ENCODE results near the gene ABCA3.

ABCA3 gene

DNA sequence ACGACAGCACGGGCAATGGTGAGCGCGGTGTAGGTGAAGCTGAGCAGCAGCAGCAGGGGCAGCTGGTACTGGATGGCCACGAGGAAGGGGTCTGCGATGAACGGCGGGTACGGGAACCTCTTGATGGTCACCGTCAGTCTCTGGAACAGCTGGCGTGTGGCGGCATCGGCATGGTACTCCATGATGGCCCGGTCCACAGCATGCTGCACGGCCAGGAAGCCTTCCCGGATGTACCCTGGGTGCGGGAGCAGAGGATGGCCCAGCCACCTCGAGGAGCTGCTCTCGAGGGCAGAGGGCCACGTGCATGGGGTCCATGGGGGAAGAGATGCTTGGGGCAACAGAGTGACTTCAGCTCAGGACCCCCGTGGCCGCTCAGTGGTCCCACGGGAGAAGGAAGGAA is 20.9 kb downstream of the ABCA3 start:
- TF ChIP-seq, protein P1, sequence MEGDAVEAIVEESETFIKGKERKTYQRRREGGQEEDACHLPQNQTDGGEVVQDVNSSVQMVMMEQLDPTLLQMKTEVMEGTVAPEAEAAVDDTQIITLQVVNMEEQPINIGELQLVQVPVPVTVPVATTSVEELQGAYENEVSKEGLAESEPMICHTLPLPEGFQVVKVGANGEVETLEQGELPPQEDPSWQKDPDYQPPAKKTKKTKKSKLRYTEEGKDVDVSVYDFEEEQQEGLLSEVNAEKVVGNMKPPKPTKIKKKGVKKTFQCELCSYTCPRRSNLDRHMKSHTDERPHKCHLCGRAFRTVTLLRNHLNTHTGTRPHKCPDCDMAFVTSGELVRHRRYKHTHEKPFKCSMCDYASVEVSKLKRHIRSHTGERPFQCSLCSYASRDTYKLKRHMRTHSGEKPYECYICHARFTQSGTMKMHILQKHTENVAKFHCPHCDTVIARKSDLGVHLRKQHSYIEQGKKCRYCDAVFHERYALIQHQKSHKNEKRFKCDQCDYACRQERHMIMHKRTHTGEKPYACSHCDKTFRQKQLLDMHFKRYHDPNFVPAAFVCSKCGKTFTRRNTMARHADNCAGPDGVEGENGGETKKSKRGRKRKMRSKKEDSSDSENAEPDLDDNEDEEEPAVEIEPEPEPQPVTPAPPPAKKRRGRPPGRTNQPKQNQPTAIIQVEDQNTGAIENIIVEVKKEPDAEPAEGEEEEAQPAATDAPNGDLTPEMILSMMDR (IDR thresholded peaks at IDR 0.05; ENCODE audit: borderline replicate concordance, control extremely low read depth, extremely low read depth, insufficient read depth, missing control alignments), result no peak
- in situ Hi-C loops (cut with MboI; ENCODE audit: low sequenced_read_pairs, unreplicated experiment), result no loop called here
- DNase-seq (ENCODE audit: low spot score), result no peak

DNA sequence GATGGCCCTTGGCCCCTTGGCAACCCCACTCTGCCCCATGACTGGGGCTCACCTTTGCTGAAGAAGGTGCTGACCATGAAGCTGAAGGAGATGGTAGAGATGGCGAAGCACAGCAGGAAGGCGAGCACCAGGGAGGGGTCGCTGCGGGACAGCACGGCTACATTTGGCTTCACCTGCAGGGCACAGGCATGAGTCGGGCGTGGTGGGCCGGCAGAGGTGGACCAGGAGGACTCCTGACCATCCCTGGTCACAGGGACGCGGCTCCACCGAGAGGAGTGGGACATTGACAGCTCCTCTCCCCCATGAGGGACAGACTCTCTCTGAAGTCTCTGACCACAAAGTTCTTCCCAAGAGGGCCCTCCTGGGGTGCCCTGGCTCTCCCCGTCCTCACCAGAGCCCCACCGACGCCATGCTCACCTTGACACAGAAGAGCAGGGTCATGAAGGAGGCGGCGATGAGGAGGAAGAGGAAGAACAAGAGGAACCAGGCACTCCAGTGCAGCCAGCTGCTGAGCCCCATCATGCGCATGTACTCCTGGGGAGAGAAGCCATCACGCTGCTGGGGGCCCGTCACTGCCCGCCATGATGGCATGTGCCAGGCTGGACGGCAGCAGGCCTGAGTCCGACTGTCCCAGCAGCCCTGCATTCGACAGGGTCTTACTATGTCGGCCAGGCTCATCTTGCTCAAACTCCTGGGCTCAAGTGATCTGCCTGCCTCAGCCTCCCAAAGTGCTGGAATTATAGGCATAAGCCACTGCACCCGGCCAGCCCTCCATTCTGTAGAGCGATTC is 23.1 kb downstream of the ABCA3 start:
- no peak for DNase-seq (ENCODE audit: low spot score)
- in situ Hi-C loops (cut with MboI; ENCODE audit: low sequenced_read_pairs, unreplicated experiment), result no loop called here
- TF ChIP-seq, protein P1 (IDR thresholded peaks at IDR 0.05; ENCODE audit: borderline replicate concordance, control extremely low read depth, extremely low read depth, insufficient read depth, missing control alignments), result no peak

DNA sequence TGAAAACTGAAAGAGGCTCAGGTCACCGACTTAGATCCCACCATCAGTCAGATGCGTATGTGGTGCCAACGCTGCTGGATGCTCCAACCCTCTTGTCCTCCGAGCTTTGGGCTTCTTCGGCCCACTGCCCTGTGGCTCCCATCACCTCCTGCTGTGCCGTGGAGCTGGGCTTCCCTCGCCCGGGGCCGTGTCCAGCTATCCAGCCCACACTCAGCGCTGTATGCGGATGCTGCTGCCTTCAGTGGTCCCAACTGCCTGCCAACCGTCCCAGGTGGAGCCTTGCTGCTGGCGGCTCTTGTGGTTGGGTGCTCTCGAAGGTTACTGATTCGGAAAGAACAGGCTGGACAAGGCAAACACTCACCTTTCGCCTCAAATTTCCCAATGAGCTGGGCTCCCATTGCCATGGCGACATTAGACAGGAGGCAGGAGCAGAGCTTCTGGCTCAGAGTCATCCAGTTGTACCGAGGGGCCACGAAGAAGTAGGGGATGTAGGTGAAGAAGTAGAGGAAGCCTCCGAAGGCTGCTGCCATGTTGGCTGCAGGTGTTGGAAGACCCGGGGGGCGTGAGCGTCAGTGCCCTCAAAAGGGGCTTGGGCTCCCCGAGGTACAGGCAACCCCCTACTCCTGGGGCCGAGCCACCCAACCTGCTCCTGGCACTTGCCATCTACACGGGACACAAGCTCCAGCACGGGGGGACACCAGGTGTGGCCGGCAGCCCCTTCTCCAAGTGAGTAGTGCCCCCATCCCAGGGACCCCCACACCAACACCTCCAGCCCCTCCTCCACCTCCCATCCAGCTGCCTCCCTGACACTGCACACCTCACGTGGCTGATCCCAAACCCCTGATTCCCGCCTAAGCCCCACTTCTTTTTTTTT is 32.2 kb downstream of the ABCA3 start:
- TF ChIP-seq, protein P1 (IDR thresholded peaks at IDR 0.05; ENCODE audit: borderline replicate concordance, control extremely low read depth, extremely low read depth, insufficient read depth, missing control alignments), result no peak
- no peak for DNase-seq (ENCODE audit: low spot score)
- in situ Hi-C loops (cut with MboI; ENCODE audit: low sequenced_read_pairs, unreplicated experiment), result no loop called here

DNA sequence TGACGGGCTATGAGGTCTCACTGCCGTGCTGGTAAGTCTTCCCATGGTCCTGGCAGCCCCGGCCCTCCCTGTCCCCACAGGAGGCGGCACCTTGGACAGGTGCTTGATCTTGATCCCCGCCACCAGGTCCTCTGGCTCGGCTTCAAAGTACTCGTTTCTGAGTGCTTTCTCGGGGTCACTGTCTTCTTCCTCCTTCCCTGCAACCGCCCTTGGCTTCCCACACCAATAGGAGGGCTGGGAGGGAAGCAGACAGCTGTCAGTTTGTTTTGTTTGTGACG is 40.7 kb downstream of the ABCA3 start:
- DNase-seq (ENCODE audit: low spot score), result no peak
- in situ Hi-C loops (cut with MboI; ENCODE audit: low sequenced_read_pairs, unreplicated experiment), result no loop called here
- TF ChIP-seq, protein P1 (IDR thresholded peaks at IDR 0.05; ENCODE audit: borderline replicate concordance, control extremely low read depth, extremely low read depth, insufficient read depth, missing control alignments), result no peak

DNA sequence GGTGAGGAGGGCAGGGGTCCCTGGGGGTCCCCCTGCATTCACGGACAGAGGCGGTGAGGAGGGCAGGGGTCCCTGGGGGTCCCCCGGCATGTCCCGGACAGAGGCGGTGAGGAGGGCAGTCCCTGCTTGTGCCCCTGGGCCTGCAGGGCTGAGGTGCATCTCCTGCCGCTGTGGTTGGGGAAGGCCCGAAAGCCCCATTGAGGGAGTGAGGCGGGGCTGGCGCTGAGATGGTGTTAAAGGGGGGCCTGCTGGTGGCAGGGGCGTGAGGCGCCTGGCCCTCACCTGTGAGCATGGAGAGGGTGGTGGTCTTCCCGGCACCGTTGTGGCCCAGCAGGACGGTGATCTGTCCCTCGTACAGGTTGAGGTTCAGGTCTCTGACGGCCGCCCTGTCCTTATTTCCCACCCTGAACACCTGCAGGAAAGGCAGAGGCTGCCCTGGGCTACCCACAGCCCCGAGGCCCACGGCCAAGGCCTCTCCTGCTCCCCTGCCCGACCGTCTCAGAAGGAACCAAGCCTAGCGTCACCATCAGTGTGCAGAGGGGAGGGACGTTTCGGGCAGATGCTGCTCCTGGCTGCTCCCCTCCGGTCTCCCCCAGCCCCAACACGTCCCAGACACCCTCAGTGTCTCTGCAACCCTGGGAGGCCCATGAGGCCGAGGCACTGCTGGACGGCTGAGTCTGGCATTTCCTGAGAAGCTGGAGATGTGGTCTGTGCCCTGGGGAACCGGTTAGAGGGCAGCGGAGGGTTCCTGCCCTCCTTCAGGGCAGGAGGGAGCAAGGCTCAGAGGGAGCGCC is 41.2 kb downstream of the ABCA3 start:
- DNase-seq (ENCODE audit: low spot score), result no peak
- TF ChIP-seq, protein P1 (IDR thresholded peaks at IDR 0.05; ENCODE audit: borderline replicate concordance, control extremely low read depth, extremely low read depth, insufficient read depth, missing control alignments), result no peak
- in situ Hi-C loops (cut with MboI; ENCODE audit: low sequenced_read_pairs, unreplicated experiment), result no loop called here

DNA sequence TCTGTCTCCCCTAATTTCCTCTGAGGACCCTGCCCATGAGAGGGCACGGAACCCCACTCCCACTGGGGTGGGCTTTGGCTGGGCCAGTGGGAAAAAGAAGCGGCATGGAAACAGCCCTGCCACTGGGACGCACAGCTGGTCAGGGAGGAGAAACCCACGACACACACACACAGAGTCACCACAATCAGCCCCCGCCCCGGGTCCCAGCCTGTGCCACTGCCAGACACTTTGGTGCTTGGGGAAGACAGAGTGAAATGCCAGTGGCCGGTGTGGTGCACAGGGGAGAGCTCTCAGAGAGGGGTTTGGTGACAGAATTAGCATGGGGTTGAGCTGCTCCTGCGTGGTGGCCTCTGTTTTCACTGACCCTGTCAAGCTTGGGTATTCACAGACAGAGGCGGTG is 41.9 kb downstream of the ABCA3 start:
- in situ Hi-C loops (cut with MboI; ENCODE audit: low sequenced_read_pairs, unreplicated experiment), result no loop called here
- no peak for DNase-seq (ENCODE audit: low spot score)
- TF ChIP-seq, protein P1 (IDR thresholded peaks at IDR 0.05; ENCODE audit: borderline replicate concordance, control extremely low read depth, extremely low read depth, insufficient read depth, missing control alignments), result no peak
